Sigmoid colon (tissue), 4 donors: ENCODE results near the gene GRIK3.

Experiments used
- EP300 ChIP-seq, 4 donors: sonication (generic); formaldehyde crosslinking; IDR thresholded peaks; one replicate each; pipeline ENCODE4 v1.6.1; 2017; ENCODE audit warnings: antibody characterized with exemption in 4 of 4
- POLR2A ChIP-seq, 2 donors: fragments of 450-650 bp; IDR thresholded peaks; one replicate each; pipeline ENCODE4 v1.6.1; 2016; ENCODE audit warnings: antibody characterized with exemption in 2 of 2, mild to moderate bottlenecking in 2 of 2, moderate library complexity in 2 of 2
- POLR2AphosphoS5 ChIP-seq, 4 donors: sonication (generic); formaldehyde crosslinking; IDR thresholded peaks; one replicate each; pipeline ENCODE4 v1.6.1; 2017; ENCODE audit warnings: antibody characterized with exemption in 4 of 4
- TF ChIP-seq, protein P1 (sequence below), 4 experiments: fragments of 450-650 bp in 3 of 4; fragments of 200-600 bp in 1 of 4; IDR thresholded peaks; one replicate each; pipeline ENCODE4 v1.5.1; 2016 to 2019; ENCODE audit warnings: antibody characterized with exemption in 4 of 4, mild to moderate bottlenecking in 3 of 4, moderate library complexity in 2 of 4

GRCh38 chr1:36786425-36786824, 247.9 kb downstream of the GRIK3 start:
- TF ChIP-seq, protein P1, sequence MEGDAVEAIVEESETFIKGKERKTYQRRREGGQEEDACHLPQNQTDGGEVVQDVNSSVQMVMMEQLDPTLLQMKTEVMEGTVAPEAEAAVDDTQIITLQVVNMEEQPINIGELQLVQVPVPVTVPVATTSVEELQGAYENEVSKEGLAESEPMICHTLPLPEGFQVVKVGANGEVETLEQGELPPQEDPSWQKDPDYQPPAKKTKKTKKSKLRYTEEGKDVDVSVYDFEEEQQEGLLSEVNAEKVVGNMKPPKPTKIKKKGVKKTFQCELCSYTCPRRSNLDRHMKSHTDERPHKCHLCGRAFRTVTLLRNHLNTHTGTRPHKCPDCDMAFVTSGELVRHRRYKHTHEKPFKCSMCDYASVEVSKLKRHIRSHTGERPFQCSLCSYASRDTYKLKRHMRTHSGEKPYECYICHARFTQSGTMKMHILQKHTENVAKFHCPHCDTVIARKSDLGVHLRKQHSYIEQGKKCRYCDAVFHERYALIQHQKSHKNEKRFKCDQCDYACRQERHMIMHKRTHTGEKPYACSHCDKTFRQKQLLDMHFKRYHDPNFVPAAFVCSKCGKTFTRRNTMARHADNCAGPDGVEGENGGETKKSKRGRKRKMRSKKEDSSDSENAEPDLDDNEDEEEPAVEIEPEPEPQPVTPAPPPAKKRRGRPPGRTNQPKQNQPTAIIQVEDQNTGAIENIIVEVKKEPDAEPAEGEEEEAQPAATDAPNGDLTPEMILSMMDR (IDR thresholded peaks at IDR 0.05): no peak
- no peak for TF ChIP-seq POLR2A (IDR thresholded peaks at IDR 0.05)
- no peak for TF ChIP-seq POLR2AphosphoS5 (IDR thresholded peaks at IDR 0.05)
- TF ChIP-seq EP300 (IDR thresholded peaks at IDR 0.05): no peak
